WTC11 (cell line): ENCODE measurements around the gene SSH3. TPM values are rescaled to one million over a fixed set of nuclear protein-coding genes. Genes with fewer than 3 reads are reported as not detected.

Source experiments
- ATAC-seq: fragments of 200-7000 bp; cut with Tn5 transposase; 2 replicates; pipeline ENCODE4 v1.10.0; 2021; ENCODE audit warnings: mild to moderate bottlenecking, moderate library complexity
- CTCF ChIA-PET: fragments of 300-600 bp; sonication (Branson Sonifier 250); formaldehyde crosslinking; loops from one replicate; lab custom pipeline; 2021; ENCODE audit warnings: antibody characterized with exemption; lab: Charles Lee
- POLR2A ChIA-PET: fragments of 350-600 bp; sonication (Branson Sonifier 250); formaldehyde crosslinking; loops from one replicate; lab custom pipeline; 2021; ENCODE audit warnings: antibody characterized with exemption; lab: Charles Lee
- DNase-seq: peaks from one replicate; pipeline ENCODE4 v3.0.0; 2021; ENCODE audit warnings: low spot score
- H3K27ac Mint-ChIP-seq: 2 replicates; pipeline ENCODE4 v1.8.0; 2021; ENCODE audit warnings: mixed read lengths
- H3K27me3 Mint-ChIP-seq: 2 replicates; pipeline ENCODE4 v1.8.0; 2021; ENCODE audit warnings: low read depth, mild to moderate bottlenecking, moderate library complexity, mixed read lengths
- H3K36me3 Mint-ChIP-seq: 2 replicates; pipeline ENCODE4 v1.8.0; 2021; ENCODE audit warnings: mixed read lengths
- H3K4me1 Mint-ChIP-seq: 2 replicates; pipeline ENCODE4 v1.8.0; 2022; ENCODE audit warnings: mixed read lengths
- H3K4me3 Mint-ChIP-seq: 2 replicates; pipeline ENCODE4 v1.8.0; 2021; ENCODE audit warnings: mild to moderate bottlenecking, moderate library complexity, mixed read lengths
- H3K9me3 Mint-ChIP-seq: 2 replicates; pipeline ENCODE4 v1.8.0; 2021; ENCODE audit warnings: mixed read lengths
- ATF6 ChIP-seq: sonication (generic); formaldehyde crosslinking; IDR thresholded peaks from 2 replicates; pipeline ENCODE4 v1.8.1; 2023; ENCODE audit warnings: mild to moderate bottlenecking, missing genetic modification reagents
- CBFB ChIP-seq: sonication (generic); formaldehyde crosslinking; IDR thresholded peaks from 2 replicates; pipeline ENCODE4 v1.8.1; 2022; ENCODE audit warnings: mild to moderate bottlenecking, low read depth, missing genetic modification reagents
- CREM ChIP-seq: sonication (generic); formaldehyde crosslinking; IDR thresholded peaks from 2 replicates; pipeline ENCODE4 v1.8.1; 2022; ENCODE audit warnings: mild to moderate bottlenecking, missing genetic modification reagents, moderate library complexity
- ESRRA ChIP-seq: sonication (generic); formaldehyde crosslinking; IDR thresholded peaks from 2 replicates; pipeline ENCODE4 v1.8.1; 2022; ENCODE audit warnings: mild to moderate bottlenecking, missing genetic modification reagents, borderline replicate concordance
- GRHL2 ChIP-seq: fragments of 250-450 bp; sonication (Bioruptor Pico); IDR thresholded peaks from 2 replicates; pipeline ENCODE4 v1.8.0; 2022; ENCODE audit warnings: mild to moderate bottlenecking, moderate library complexity; ENCODE audit not compliant: insufficient replicate concordance, severe bottlenecking
- GTF2I ChIP-seq: fragments of 250-450 bp; sonication (Bioruptor Pico); conservative IDR thresholded peaks from 2 replicates; pipeline ENCODE4 v1.4.0; 2021; ENCODE audit warnings: mild to moderate bottlenecking
- HMGA2 ChIP-seq: fragments of 250-450 bp; sonication (Bioruptor Pico); IDR thresholded peaks from 2 replicates; pipeline ENCODE4 v1.4.0; 2021; ENCODE audit warnings: mild to moderate bottlenecking, moderate library complexity
- KAT7 ChIP-seq: sonication (generic); formaldehyde crosslinking; IDR thresholded peaks from 2 replicates; pipeline ENCODE4 v1.8.1; 2023; ENCODE audit warnings: missing genetic modification reagents, mild to moderate bottlenecking, borderline replicate concordance
- OVOL2 ChIP-seq: fragments of 250-450 bp; sonication (Bioruptor Pico); IDR thresholded peaks from 2 replicates; pipeline ENCODE4 v1.9.0; 2021; ENCODE audit warnings: mild to moderate bottlenecking, borderline replicate concordance
- PREB ChIP-seq: sonication (generic); formaldehyde crosslinking; IDR thresholded peaks from 2 replicates; pipeline ENCODE4 v1.8.1; 2022; ENCODE audit warnings: mild to moderate bottlenecking, missing genetic modification reagents, moderate library complexity, borderline replicate concordance
- RORB ChIP-seq: fragments of 250-450 bp; sonication (Bioruptor Pico); IDR thresholded peaks from 2 replicates; pipeline ENCODE4 v1.9.0; 2021; ENCODE audit warnings: mild to moderate bottlenecking
- SOX15 ChIP-seq: fragments of 250-450 bp; sonication (Bioruptor Pico); IDR thresholded peaks from 2 replicates; pipeline ENCODE4 v1.9.0; 2021; ENCODE audit warnings: mild to moderate bottlenecking
- STAT6 ChIP-seq: sonication (generic); formaldehyde crosslinking; conservative IDR thresholded peaks from 2 replicates; pipeline ENCODE4 v1.8.1; 2023; ENCODE audit warnings: mild to moderate bottlenecking, low read depth, missing genetic modification reagents, moderate library complexity
- total RNA-seq: library from RNA; stranded (reverse); gene quantifications from 3 replicates; pipeline ENCODE4 v1.2.3, GENCODE V29; 2021
- TF ChIP-seq, protein P1 (sequence below): sonication (generic); formaldehyde crosslinking; IDR thresholded peaks from 2 replicates; pipeline ENCODE4 v1.8.1; 2023; ENCODE audit warnings: mild to moderate bottlenecking, moderate library complexity, missing genetic modification reagents
- TF ChIP-seq, protein P2 (sequence below): sonication (generic); formaldehyde crosslinking; IDR thresholded peaks from 2 replicates; pipeline ENCODE4 v1.8.1; 2022; ENCODE audit warnings: low read depth, mild to moderate bottlenecking, moderate library complexity, missing genetic modification reagents, borderline replicate concordance
- TF ChIP-seq, protein P3 (sequence below): sonication (generic); formaldehyde crosslinking; IDR thresholded peaks from 2 replicates; pipeline ENCODE4 v1.8.0; 2022; ENCODE audit warnings: mild to moderate bottlenecking, missing genetic modification reagents
- TF ChIP-seq, protein P4 (sequence below): sonication (generic); formaldehyde crosslinking; IDR thresholded peaks from 2 replicates; pipeline ENCODE4 v1.8.1; 2022; ENCODE audit warnings: low read depth, missing genetic modification reagents, borderline replicate concordance

The SSH3 gene
- total RNA-seq, 1 experiment from 2014 or later = 42.3 TPM

DNA sequence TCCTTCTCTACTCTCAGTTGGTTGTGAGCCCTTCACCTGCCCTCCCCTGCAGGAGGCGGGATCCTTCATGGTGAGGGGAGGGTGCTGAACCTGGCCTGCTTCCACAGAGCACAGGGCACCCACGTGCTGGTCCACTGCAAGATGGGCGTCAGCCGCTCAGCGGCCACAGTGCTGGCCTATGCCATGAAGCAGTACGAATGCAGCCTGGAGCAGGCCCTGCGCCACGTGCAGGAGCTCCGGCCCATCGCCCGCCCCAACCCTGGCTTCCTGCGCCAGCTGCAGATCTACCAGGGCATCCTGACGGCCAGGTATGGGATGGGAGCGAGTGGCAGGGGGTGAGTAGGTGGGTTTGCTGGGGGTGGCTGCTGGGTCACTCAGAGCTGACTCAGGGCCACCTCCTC, 6.3 kb downstream of the SSH3 start (continued):
- TF ChIP-seq ATF6 = no peak
- TF ChIP-seq CBFB (CRISPR knock-in tag) = no peak
- TF ChIP-seq HMGA2 (CRISPR knock-in tag) = no peak

DNA sequence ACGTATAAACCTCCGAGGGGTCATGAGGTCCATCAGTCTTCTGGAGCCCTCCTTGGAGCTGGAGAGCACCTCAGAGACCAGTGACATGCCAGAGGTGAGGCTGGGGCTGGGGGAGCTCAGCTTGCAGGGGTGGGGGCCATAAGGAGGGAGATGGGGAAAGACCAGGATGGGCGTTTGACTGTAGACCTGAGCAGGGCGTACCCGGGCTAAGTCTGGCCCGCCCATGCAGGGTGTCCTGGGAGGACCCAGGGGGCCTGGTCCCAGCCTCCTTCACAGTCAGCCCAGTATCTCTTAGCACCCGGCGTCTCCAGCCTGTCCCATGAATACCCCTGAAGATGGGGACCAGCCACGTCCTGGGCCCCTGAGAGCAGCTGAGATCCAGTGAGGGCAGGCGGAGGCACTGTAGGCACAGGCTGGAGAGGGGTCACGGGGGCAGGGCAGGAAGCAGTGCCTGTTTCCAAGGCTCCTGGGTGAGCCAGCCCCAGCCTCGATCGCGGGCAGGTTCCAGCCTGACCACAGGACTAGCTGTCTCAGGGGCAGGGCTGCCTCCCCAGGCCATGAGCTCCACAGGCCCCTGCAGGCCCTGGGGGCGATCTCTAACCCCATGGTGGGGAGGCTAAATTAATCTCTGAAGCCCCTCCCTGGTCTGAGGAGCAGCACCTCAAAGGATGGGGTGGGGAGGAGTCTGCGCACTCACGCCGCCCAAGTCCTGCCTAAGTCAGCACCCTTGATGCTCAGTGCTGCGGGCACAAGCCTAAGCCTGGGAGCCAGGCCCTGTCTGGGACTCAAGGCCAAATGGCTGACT, 7.1 kb downstream of the SSH3 start:
- H3K27me3 Mint-ChIP-seq = peaks cover 9% of the 10 kb centered on the region
- TF ChIP-seq STAT6 (CRISPR knock-in tag) (no peak), GTF2I (no peak), KAT7 (CRISPR knock-in tag) (no peak), ESRRA (no peak), PREB (CRISPR knock-in tag) (no peak), SOX15 (no peak), CREM (CRISPR knock-in tag) (no peak), OVOL2 (CRISPR knock-in tag) (no peak), GRHL2 (CRISPR knock-in tag) (no peak), RORB (CRISPR knock-in tag) (no peak)
- TF ChIP-seq, protein P1, sequence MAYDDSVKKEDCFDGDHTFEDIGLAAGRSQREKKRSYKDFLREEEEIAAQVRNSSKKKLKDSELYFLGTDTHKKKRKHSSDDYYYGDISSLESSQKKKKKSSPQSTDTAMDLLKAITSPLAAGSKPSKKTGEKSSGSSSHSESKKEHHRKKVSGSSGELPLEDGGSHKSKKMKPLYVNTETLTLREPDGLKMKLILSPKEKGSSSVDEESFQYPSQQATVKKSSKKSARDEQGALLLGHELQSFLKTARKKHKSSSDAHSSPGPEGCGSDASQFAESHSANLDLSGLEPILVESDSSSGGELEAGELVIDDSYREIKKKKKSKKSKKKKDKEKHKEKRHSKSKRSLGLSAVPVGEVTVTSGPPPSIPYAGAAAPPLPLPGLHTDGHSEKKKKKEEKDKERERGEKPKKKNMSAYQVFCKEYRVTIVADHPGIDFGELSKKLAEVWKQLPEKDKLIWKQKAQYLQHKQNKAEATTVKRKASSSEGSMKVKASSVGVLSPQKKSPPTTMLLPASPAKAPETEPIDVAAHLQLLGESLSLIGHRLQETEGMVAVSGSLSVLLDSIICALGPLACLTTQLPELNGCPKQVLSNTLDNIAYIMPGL (CRISPR knock-in tag) = no peak
- TF ChIP-seq, protein P2, sequence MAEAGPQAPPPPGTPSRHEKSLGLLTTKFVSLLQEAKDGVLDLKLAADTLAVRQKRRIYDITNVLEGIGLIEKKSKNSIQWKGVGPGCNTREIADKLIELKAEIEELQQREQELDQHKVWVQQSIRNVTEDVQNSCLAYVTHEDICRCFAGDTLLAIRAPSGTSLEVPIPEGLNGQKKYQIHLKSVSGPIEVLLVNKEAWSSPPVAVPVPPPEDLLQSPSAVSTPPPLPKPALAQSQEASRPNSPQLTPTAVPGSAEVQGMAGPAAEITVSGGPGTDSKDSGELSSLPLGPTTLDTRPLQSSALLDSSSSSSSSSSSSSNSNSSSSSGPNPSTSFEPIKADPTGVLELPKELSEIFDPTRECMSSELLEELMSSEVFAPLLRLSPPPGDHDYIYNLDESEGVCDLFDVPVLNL = no peak
- TF ChIP-seq, protein P3, sequence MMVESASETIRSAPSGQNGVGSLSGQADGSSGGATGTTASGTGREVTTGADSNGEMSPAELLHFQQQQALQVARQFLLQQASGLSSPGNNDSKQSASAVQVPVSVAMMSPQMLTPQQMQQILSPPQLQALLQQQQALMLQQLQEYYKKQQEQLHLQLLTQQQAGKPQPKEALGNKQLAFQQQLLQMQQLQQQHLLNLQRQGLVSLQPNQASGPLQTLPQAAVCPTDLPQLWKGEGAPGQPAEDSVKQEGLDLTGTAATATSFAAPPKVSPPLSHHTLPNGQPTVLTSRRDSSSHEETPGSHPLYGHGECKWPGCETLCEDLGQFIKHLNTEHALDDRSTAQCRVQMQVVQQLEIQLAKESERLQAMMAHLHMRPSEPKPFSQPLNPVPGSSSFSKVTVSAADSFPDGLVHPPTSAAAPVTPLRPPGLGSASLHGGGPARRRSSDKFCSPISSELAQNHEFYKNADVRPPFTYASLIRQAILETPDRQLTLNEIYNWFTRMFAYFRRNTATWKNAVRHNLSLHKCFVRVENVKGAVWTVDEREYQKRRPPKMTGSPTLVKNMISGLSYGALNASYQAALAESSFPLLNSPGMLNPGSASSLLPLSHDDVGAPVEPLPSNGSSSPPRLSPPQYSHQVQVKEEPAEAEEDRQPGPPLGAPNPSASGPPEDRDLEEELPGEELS (CRISPR knock-in tag) = no peak
- TF ChIP-seq, protein P4, sequence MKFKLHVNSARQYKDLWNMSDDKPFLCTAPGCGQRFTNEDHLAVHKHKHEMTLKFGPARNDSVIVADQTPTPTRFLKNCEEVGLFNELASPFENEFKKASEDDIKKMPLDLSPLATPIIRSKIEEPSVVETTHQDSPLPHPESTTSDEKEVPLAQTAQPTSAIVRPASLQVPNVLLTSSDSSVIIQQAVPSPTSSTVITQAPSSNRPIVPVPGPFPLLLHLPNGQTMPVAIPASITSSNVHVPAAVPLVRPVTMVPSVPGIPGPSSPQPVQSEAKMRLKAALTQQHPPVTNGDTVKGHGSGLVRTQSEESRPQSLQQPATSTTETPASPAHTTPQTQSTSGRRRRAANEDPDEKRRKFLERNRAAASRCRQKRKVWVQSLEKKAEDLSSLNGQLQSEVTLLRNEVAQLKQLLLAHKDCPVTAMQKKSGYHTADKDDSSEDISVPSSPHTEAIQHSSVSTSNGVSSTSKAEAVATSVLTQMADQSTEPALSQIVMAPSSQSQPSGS (CRISPR knock-in tag) = no peak
- TF ChIP-seq, all 79 proteins: peak for 0
- H3K9me3 Mint-ChIP-seq = no peaks in the 10 kb centered on the region
- H3K4me3 Mint-ChIP-seq = no peak overlapping the region
- ATAC-seq (no peak), DNase-seq (no peak)
- ChIA-PET CTCF (interaction anchor here (0.5 to 1.7 kb wide), 5 partner anchors 8 to 751 kb away, joined by 3 to 6 read pairs (median 5); no protein-coding TSS in a partner anchor), POLR2A (no interaction called here)
- H3K27ac Mint-ChIP-seq = no peak overlapping the region
- H3K4me1 Mint-ChIP-seq = no peaks in the 10 kb centered on the region
- H3K36me3 Mint-ChIP-seq = peaks cover 2% of the 10 kb centered on the region; the same call in 1 of the 2 replicates
